CD4-positive, CD25-positive, alpha-beta regulatory T cell (primary cell): ENCODE results near the gene STARD8. TPM values are rescaled to one million over a fixed set of nuclear protein-coding genes. Genes with fewer than 3 reads are reported as not detected.
"Not testable (repeated sequence)": the region's sequence is repeated elsewhere in the genome, so short reads cannot be mapped to it uniquely, and the experiment has no call there.

Experiments used
- ATAC-seq, 2 donors: fragments of 150-1000 bp; cut with Tn5 transposase; one replicate each; pipeline ENCODE4 v1.10.0; 2021; ENCODE audit warnings: low read depth in 2 of 2, moderate number of reproducible peaks in 2 of 2, moderate library complexity in 1 of 2
- DNase-seq, 3 donors: peaks; one replicate each; pipeline versions ENCODE4 v3.0.0 to v3.0.0-alpha.2; 2012 to 2022; ENCODE audit warnings: mixed read lengths in 1 of 3
- H3K27ac ChIP-seq: one replicate; pipeline ENCODE4 v1.7.0; 2013; ENCODE audit warnings: mild to moderate bottlenecking, low read length; ENCODE audit not compliant: insufficient read depth, poor library complexity, severe bottlenecking
- H3K27me3 ChIP-seq: one replicate; pipeline ENCODE4 v1.7.0; 2013; ENCODE audit warnings: low read length; ENCODE audit not compliant: control insufficient read depth, insufficient read depth
- H3K36me3 ChIP-seq: one replicate; pipeline ENCODE4 v1.7.0; 2013; ENCODE audit warnings: mild to moderate bottlenecking, low read length, moderate library complexity; ENCODE audit not compliant: control insufficient read depth, insufficient read depth
- H3K4me1 ChIP-seq: 2 replicates; pipeline ENCODE4 v1.7.0; 2013; ENCODE audit warnings: mild to moderate bottlenecking, low read length; ENCODE audit not compliant: insufficient read depth, control insufficient read depth, poor library complexity, severe bottlenecking
- H3K4me3 ChIP-seq: one replicate; pipeline ENCODE4 v1.7.0; 2013; ENCODE audit warnings: low read depth, mild to moderate bottlenecking, low read length, moderate library complexity
- H3K9me3 ChIP-seq, 2 experiments: 1 replicate in 1 of 2; 2 replicates in 1 of 2; pipeline ENCODE4 v1.7.0; 2013; ENCODE audit warnings: low read length in 2 of 2, mild to moderate bottlenecking in 1 of 2, moderate library complexity in 1 of 2; ENCODE audit not compliant: control insufficient read depth in 2 of 2
- H3K27ac Mint-ChIP-seq, 3 donors: one replicate each; pipeline ENCODE4 v1.8.0; 2020 to 2022; ENCODE audit warnings: mild to moderate bottlenecking in 3 of 3, mixed read lengths in 3 of 3, moderate library complexity in 2 of 3
- H3K27me3 Mint-ChIP-seq: one replicate; pipeline ENCODE4 v1.8.0; 2022; ENCODE audit warnings: mild to moderate bottlenecking, mixed read lengths
- H3K36me3 Mint-ChIP-seq: one replicate; pipeline ENCODE4 v1.8.0; 2020; ENCODE audit warnings: mixed read lengths
- H3K4me1 Mint-ChIP-seq, 4 donors: one replicate each; pipeline ENCODE4 v1.8.0; 2020 to 2022; ENCODE audit warnings: mixed read lengths in 4 of 4, mild to moderate bottlenecking in 1 of 4
- H3K4me3 Mint-ChIP-seq, 4 donors: one replicate each; pipeline ENCODE4 v1.8.0; 2020 to 2022; ENCODE audit warnings: mild to moderate bottlenecking in 4 of 4, mixed read lengths in 4 of 4, moderate library complexity in 3 of 4
- H3K9me3 Mint-ChIP-seq, 7 donors: one replicate each; pipeline ENCODE4 v1.8.0; 2020 to 2022; ENCODE audit warnings: mixed read lengths in 7 of 7, mild to moderate bottlenecking in 3 of 7, moderate library complexity in 2 of 7
- polyA plus RNA-seq, 4 donors: library from polyadenylated mRNA; unstranded; fragments of 300-500 nt; fragmentation: Illumina TruSeq; gene quantifications; one replicate each; pipeline ENCODE4 v1.2.3, GENCODE V29; 2021
- total RNA-seq: library from RNA; stranded (reverse); gene quantifications from one replicate; pipeline ENCODE4 v1.2.3, GENCODE V29; 2022

The STARD8 gene
- total and polyA plus RNA-seq, 5 donors from 2014 or later, result 0.21 to 0.57 TPM; not detected in 3

DNA sequence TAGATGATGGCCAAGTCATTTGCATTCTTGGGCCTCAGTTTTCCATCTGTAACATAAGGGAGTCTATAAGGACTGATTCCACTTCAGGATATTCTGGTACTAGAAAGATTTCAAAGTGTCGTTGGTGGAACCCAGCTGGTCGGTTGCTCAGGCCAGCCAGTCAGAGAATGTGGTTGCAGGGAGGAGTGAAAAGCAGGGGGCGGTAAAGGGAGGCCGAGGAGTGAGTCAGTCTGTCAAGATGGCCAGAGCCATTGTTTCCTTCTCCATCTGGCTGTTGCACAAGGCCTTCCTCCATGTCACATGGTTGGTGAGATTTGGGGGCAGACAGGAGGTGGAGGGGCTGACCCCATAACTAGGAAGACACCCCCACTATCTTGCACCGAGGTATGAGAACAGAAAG lies 38.2 kb downstream of the STARD8 start:
- Mint-ChIP-seq H3K36me3 (no peaks in the 10 kb centered on the region), H3K9me3 (no peaks in the 10 kb centered on the region), H3K4me3 (peak overlapping the region; percentile 11 to 64 (median 55)), H3K27ac (no peak overlapping the region), H3K4me1 (peaks cover 0 to 9% (median 4%) of the 10 kb centered on the region in 4 donors), H3K27me3 (peaks cover 4% of the 10 kb centered on the region)
- Histone ChIP-seq H3K4me1 (no peaks in the 10 kb centered on the region), H3K27ac (no peak overlapping the region), H3K9me3 (no peaks in the 10 kb centered on the region), H3K4me3 (no peak overlapping the region), H3K36me3 (no peaks in the 10 kb centered on the region), H3K27me3 (no peaks in the 10 kb centered on the region)
- ATAC-seq, result no peak
- DNase-seq, result no peak

DNA sequence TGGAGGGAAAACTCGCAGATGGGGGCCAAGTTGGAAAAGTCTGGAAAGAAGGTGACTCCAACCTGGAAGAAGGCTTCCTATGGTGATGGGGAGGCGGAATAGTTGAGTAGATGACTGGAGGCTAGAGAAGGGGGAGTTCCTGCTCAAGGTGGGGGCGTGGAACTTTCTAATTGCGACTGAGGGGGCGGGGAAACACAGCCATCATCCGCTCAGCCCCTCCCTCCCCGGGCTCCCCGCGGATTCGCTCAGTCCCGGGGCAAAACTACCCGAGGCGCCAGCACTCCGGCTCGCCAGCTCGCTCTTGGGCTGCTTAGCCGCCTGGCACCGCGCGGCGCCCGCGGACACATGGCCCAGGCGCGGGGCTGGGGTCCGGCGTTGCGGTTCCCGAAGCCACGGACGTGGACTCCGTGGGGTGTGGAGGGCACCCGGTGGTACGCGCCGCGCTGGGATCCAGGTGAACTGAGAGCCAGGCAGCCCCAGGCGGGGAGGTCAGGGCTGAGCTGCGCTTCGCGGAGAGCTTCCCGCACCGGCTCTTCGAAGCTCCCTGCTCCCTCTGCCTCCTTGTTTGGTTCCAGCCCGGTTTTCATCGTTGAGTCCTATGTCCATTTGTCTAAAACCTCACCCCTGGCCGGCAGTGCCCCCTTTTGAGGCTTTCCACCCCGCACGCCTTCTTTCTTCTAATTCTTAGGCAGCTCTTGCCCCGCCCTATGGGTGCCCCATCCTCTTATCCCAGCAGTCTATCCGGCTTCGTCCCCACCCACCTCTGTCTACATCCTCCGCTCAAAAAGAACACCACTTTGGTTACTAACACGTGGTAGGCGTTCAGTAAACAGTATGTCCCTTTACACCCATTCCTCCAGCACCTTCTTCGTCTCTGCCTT lies 38.9 kb downstream of the STARD8 start:
- Histone ChIP-seq H3K27me3 (no peaks in the 10 kb centered on the region), H3K4me1 (no peaks in the 10 kb centered on the region), H3K36me3 (no peaks in the 10 kb centered on the region), H3K27ac (no peak overlapping the region), H3K4me3 (no peak overlapping the region), H3K9me3 (no peaks in the 10 kb centered on the region)
- no peaks in the 10 kb centered on the region for H3K9me3 Mint-ChIP-seq
- peak overlapping the region; percentile 47 to 80 (median 66) for H3K4me3 Mint-ChIP-seq
- no peaks in the 10 kb centered on the region for H3K36me3 Mint-ChIP-seq
- DNase-seq, result peak in 1 of 3 donors; percentile 55
- H3K4me1 Mint-ChIP-seq, result peaks cover 0 to 9% (median 4%) of the 10 kb centered on the region in 4 donors
- H3K27ac Mint-ChIP-seq, result peak overlapping the region in 1 of 3 donors; percentile 68
- no peak for ATAC-seq
- peaks cover 4% of the 10 kb centered on the region for H3K27me3 Mint-ChIP-seq

DNA sequence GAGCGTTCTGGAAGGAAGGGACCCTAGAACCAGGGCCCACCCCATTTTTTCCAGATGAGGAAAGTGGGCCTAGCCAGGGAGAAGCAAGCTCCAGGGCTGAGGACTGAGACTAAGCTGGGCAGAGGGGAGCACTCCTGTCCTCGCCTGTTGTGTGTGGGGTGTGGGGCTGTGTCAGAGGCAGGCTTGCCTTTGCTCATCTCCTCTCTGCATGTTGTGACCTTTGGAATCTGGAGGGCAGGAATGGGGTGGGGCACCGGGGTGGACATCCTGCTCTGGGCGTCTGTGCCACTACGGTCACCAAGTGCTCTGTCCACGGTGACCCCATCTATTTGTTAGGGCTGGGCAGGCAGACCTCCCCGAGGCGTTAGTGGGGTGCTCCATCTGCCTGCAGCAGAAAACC lies 41.5 kb downstream of the STARD8 start:
- H3K4me1 Mint-ChIP-seq, H3K9me3 Mint-ChIP-seq, H3K36me3 Mint-ChIP-seq, ATAC-seq, H3K27ac Mint-ChIP-seq, H3K36me3 ChIP-seq, DNase-seq, H3K27ac ChIP-seq, H3K9me3 ChIP-seq, H3K27me3 ChIP-seq, H3K4me3 Mint-ChIP-seq, H3K4me1 ChIP-seq, H3K4me3 ChIP-seq, H3K27me3 Mint-ChIP-seq: not testable (repeated sequence)

DNA sequence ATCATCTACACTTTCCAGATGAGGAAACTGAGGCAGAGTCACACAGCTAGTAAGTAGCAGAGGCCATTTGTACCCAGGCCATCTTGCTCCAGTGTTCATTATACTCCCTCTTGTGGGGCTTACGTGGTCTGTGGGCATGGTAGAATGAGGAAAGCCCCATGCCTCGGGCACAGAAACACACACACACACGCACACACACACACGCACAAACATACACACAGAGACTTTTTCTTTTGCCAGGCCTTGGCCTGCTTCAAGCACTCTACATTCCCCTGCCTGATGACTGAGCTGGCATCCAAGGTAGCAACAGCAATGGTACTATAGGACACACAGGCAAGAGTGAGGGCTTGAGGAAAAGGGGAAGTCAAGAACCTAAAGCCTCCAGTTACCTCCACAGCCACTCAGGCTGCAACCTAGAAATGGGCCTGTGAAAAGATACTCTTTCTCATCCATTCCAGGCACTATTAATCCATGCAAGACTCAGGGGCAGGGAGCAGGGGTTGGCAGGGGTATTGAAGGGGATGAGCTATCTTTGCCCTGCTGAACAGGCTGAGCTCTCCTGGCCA lies 43.6 kb downstream of the STARD8 start:
- DNase-seq (no peak), ATAC-seq (no peak)
- H3K9me3 ChIP-seq, result no peaks in the 10 kb centered on the region
- H3K36me3 ChIP-seq, result no peaks in the 10 kb centered on the region
- no peak overlapping the region for H3K27ac ChIP-seq
- no peaks in the 10 kb centered on the region for H3K4me1 ChIP-seq
- no peak overlapping the region for H3K4me3 ChIP-seq
- Mint-ChIP-seq H3K36me3 (no peaks in the 10 kb centered on the region), H3K27me3 (peaks cover 7% of the 10 kb centered on the region), H3K4me3 (no peak overlapping the region), H3K9me3 (no peaks in the 10 kb centered on the region), H3K4me1 (peaks cover 0 to 13% (median 5%) of the 10 kb centered on the region in 4 donors), H3K27ac (peak overlapping the region in 1 of 3 donors; percentile 31)
- peaks cover 4% of the 10 kb centered on the region for H3K27me3 ChIP-seq

DNA sequence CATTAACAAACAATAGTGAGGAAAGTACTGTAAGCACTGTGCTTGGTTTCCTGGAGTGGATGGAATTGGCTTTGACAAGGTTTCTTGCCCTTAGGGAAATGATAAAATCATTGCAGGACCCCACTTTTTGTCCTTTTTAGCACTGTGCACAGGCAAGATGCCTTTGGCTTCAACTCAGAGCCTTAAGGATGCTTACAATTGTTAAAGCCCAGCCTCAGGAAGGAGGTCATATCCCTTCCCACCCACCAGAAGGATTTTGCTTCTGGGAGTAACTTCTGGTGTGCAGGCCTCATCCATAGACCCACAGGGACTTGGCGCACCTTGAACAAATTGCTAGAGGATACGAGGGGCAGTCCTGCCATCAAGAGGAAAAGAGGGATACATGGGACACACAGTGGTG lies 44.5 kb downstream of the STARD8 start:
- DNase-seq (no peak), ATAC-seq (no peak)
- Mint-ChIP-seq H3K4me3 (no peak overlapping the region), H3K9me3 (no peaks in the 10 kb centered on the region), H3K27ac (no peak overlapping the region), H3K27me3 (peaks cover 13% of the 10 kb centered on the region), H3K36me3 (no peaks in the 10 kb centered on the region), H3K4me1 (peaks cover 0 to 8% (median 3%) of the 10 kb centered on the region in 4 donors)
- Histone ChIP-seq H3K4me3 (no peak overlapping the region), H3K9me3 (no peaks in the 10 kb centered on the region), H3K4me1 (no peaks in the 10 kb centered on the region), H3K27me3 (peaks cover 4% of the 10 kb centered on the region), H3K27ac (no peak overlapping the region), H3K36me3 (no peaks in the 10 kb centered on the region)

DNA sequence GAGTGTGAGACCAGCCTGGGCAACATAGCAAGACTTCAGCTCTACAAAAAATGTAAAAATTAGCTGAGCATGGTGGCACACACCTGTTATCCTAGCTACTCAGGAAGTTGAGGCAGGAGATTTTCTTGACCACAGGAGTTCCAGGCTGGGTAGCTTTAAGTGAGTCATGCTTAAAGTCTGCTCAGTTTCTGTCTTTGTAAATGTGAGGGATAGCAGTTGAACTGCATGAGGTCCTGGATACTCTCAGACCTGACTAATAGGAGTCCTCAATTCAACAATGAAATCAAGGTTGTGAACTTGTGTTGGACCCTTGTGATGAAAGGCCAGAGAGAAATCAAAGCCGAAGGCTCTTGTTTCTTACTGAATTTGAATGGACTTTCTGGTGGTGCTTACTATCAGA lies 45.2 kb downstream of the STARD8 start:
- Histone ChIP-seq H3K4me3 (no peak overlapping the region), H3K27ac (no peak overlapping the region), H3K27me3 (peaks cover 4% of the 10 kb centered on the region), H3K9me3 (no peaks in the 10 kb centered on the region), H3K4me1 (no peaks in the 10 kb centered on the region), H3K36me3 (no peaks in the 10 kb centered on the region)
- H3K36me3 Mint-ChIP-seq, result no peaks in the 10 kb centered on the region
- ATAC-seq (no peak), DNase-seq (no peak)
- H3K4me1 Mint-ChIP-seq, result peaks cover 0 to 6% (median 2%) of the 10 kb centered on the region in 4 donors
- peaks cover 16% of the 10 kb centered on the region for H3K27me3 Mint-ChIP-seq
- H3K4me3 Mint-ChIP-seq, result peak overlapping the region in 1 of 4 donors; percentile 16
- no peaks in the 10 kb centered on the region for H3K9me3 Mint-ChIP-seq
- H3K27ac Mint-ChIP-seq, result no peak overlapping the region

DNA sequence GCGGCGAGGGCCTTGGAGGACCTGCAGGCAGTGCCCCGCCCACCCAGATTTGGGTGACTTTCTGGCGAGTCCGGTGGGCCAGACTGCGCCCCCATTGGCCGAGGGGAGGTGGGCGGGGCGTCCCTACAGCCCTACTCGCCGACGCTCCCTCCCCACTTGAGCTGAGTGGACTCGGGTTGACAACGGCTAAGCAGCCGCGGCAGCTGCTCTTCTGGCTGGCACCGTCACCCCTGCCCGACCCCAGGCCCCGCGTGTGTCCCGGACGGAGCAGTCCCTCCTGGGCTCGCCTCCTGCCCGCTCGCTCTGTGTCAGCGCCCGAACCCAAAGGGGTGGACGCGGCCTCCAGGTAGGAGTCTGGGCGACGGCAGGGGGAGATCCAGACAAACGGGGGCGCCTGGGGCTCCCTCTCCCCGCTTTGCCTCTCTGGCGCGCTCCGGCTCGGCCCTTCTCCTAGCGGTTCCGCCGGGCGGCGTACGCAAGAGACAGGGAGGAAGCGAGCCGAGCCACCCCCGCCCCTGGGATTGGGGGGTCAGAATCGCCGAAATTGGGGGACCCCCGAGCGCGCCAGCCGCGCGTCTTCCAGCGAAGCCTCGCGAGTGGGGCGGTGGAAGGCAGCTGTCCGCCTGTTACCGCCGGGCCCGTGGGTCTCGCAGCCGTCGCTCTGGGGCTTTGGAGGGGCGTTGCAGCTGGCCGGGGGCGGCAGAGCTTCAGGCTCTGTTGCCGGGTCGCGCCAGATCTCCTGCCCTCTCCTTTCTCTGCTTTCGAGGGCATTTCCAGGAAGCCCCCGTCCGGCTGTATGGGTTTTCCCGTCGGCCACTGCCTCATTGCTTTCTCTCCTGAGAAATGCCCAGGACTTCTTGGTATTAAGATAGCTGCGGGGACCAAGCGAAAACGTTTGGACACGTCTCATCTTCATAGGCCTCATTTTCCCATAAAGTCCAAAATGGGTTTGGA lies 46.3 kb downstream of the STARD8 start:
- Histone ChIP-seq H3K36me3 (no peaks in the 10 kb centered on the region), H3K4me1 (no peaks in the 10 kb centered on the region), H3K4me3 (no peak overlapping the region), H3K27me3 (peaks cover 4% of the 10 kb centered on the region), H3K27ac (no peak overlapping the region), H3K9me3 (no peaks in the 10 kb centered on the region)
- peaks cover 16% of the 10 kb centered on the region for H3K27me3 Mint-ChIP-seq
- peak overlapping the region in 2 of 4 donors; percentile 29 to 43 for H3K4me3 Mint-ChIP-seq
- no peaks in the 10 kb centered on the region for H3K9me3 Mint-ChIP-seq
- DNase-seq (peak in 1 of 3 donors; percentile 12), ATAC-seq (no peak)
- H3K36me3 Mint-ChIP-seq, result no peaks in the 10 kb centered on the region
- H3K27ac Mint-ChIP-seq, result no peak overlapping the region
- H3K4me1 Mint-ChIP-seq, result peaks cover 0 to 6% (median 2%) of the 10 kb centered on the region in 4 donors
